Neural progenitor cell (in vitro differentiated cells): ENCODE data around the gene IGFLR1.

Source experiments
- CTCF ChIP-seq: fragments of 200-600 bp; sonication (generic); IDR thresholded peaks from 2 replicates; pipeline ENCODE4 v1.5.1; 2017; ENCODE audit warnings: antibody characterized with exemption, mild to moderate bottlenecking
- EZH2 ChIP-seq: fragments of 200-600 bp; sonication (generic); IDR thresholded peaks from 2 replicates; pipeline ENCODE4 v1.6.1; 2017; ENCODE audit warnings: antibody characterized with exemption, mild to moderate bottlenecking, moderate library complexity
- EZH2phosphoT487 ChIP-seq: fragments of 200-600 bp; sonication (generic); IDR thresholded peaks from 2 replicates; pipeline ENCODE4 v1.6.1; 2017; ENCODE audit warnings: antibody characterized with exemption

- TF ChIP-seq CTCF: no peak
- no peak for TF ChIP-seq EZH2
- no peak for TF ChIP-seq EZH2phosphoT487
These were observed 23.8 kb downstream of the IGFLR1 start for GRCh38 chr19:35718345-35719041.
